ENCODE results near the gene NPAS2. TPM values are rescaled to one million over a fixed set of nuclear protein-coding genes. Genes with fewer than 3 reads are reported as not detected.

NPAS2 gene
- total RNA-seq, 1 donor from 2014 or later: 72.6 TPM

GRCh38 chr2:100855606-100856005, 35.7 kb downstream of the NPAS2 start:
- H3K36me3 ChIP-seq: no peaks in the 10 kb centered on the region
- H3K9me3 ChIP-seq: no peaks in the 10 kb centered on the region
- H3K4me3 ChIP-seq: no peak overlapping the region
- DNase-seq (ENCODE audit: low spot score in 2 of 2): no peak
- H3K4me1 ChIP-seq: no peaks in the 10 kb centered on the region
- intact Hi-C loops (cut with DNase I): no loop called here
- TF ChIP-seq CTCF (IDR thresholded peaks at IDR 0.05): no peak
- no peak overlapping the region for H3K27ac ChIP-seq
- H3K27me3 ChIP-seq: no peaks in the 10 kb centered on the region

- intact Hi-C loops (cut with DNase I): no loop called here
- no peak for TF ChIP-seq CTCF (IDR thresholded peaks at IDR 0.05)
Measured at GRCh38 chr2:100856732-100857131, 36.8 kb downstream of the NPAS2 start.

GRCh38 chr2:100857341-100857740, 37.4 kb downstream of the NPAS2 start:
- intact Hi-C loops (cut with DNase I): no loop called here
- Histone ChIP-seq H3K27me3 (no peaks in the 10 kb centered on the region), H3K9me3 (no peaks in the 10 kb centered on the region), H3K4me3 (no peak overlapping the region), H3K4me1 (no peaks in the 10 kb centered on the region), H3K27ac (no peak overlapping the region), H3K36me3 (no peaks in the 10 kb centered on the region)
- TF ChIP-seq CTCF (IDR thresholded peaks at IDR 0.05): no peak
- no peak for DNase-seq (ENCODE audit: low spot score in 2 of 2)

More at GRCh38 chr2:100856732-100857131, 36.8 kb downstream of the NPAS2 start:
- DNase-seq (ENCODE audit: low spot score in 2 of 2): no peak
- Histone ChIP-seq H3K27me3 (no peaks in the 10 kb centered on the region), H3K4me1 (no peaks in the 10 kb centered on the region), H3K4me3 (no peak overlapping the region), H3K9me3 (no peaks in the 10 kb centered on the region), H3K36me3 (no peaks in the 10 kb centered on the region), H3K27ac (no peak overlapping the region)

GRCh38 chr2:100857915-100858314, 38.0 kb downstream of the NPAS2 start:
- Histone ChIP-seq H3K27ac (no peak overlapping the region), H3K4me1 (no peaks in the 10 kb centered on the region), H3K36me3 (no peaks in the 10 kb centered on the region), H3K9me3 (no peaks in the 10 kb centered on the region), H3K4me3 (no peak overlapping the region), H3K27me3 (no peaks in the 10 kb centered on the region)
- intact Hi-C loops (cut with DNase I): no loop called here
- TF ChIP-seq CTCF (IDR thresholded peaks at IDR 0.05): no peak
- no peak for DNase-seq (ENCODE audit: low spot score in 2 of 2)

- no peaks in the 10 kb centered on the region for H3K36me3 ChIP-seq
- H3K4me3 ChIP-seq: no peak overlapping the region
- intact Hi-C loops (cut with DNase I): no loop called here
- H3K4me1 ChIP-seq: no peaks in the 10 kb centered on the region
- no peak for TF ChIP-seq CTCF (IDR thresholded peaks at IDR 0.05)
- H3K9me3 ChIP-seq: no peaks in the 10 kb centered on the region
- no peak for DNase-seq (ENCODE audit: low spot score in 2 of 2)
- no peaks in the 10 kb centered on the region for H3K27me3 ChIP-seq
- no peak overlapping the region for H3K27ac ChIP-seq
Measured at GRCh38 chr2:100859902-100860301, 40.0 kb downstream of the NPAS2 start.

- H3K27ac ChIP-seq: no peak overlapping the region
- DNase-seq (ENCODE audit: low spot score in 2 of 2): peak in 1 of 2 donors; percentile 28
- H3K4me3 ChIP-seq: no peak overlapping the region
- no peaks in the 10 kb centered on the region for H3K4me1 ChIP-seq
- H3K27me3 ChIP-seq: no peaks in the 10 kb centered on the region
- no peaks in the 10 kb centered on the region for H3K36me3 ChIP-seq
- no peaks in the 10 kb centered on the region for H3K9me3 ChIP-seq
- TF ChIP-seq CTCF (IDR thresholded peaks at IDR 0.05): no peak
- intact Hi-C loops (cut with DNase I): no loop called here
Measured at GRCh38 chr2:100861340-100861739, 41.4 kb downstream of the NPAS2 start.

All from ascending aorta (tissue), 2 donors.